Keratinocyte (primary cell): ENCODE results near the gene COPG2.

Source experiments
- EZH2 ChIP-seq: IDR thresholded peaks from one replicate; pipeline ENCODE4 v1.6.1; 2012; ENCODE audit warnings: inconsistent platforms, mild to moderate bottlenecking, low read length, moderate library complexity
- TF ChIP-seq, protein P1 (sequence below), 3 experiments: IDR thresholded peaks in 1 of 3; conservative IDR thresholded peaks in 1 of 3; optimal IDR thresholded peaks in 1 of 3; 2 replicates in 2 of 3; 3 replicates in 1 of 3; pipeline versions ENCODE3 to v1.5.1; 2011; ENCODE audit warnings: low read length in 3 of 3, mild to moderate bottlenecking in 3 of 3, moderate library complexity in 2 of 3, control low read depth in 1 of 3, inconsistent platforms in 1 of 3; ENCODE audit not compliant: insufficient read depth in 2 of 3; ENCODE audit errors: extremely low read depth in 1 of 3

- TF ChIP-seq, protein P1, sequence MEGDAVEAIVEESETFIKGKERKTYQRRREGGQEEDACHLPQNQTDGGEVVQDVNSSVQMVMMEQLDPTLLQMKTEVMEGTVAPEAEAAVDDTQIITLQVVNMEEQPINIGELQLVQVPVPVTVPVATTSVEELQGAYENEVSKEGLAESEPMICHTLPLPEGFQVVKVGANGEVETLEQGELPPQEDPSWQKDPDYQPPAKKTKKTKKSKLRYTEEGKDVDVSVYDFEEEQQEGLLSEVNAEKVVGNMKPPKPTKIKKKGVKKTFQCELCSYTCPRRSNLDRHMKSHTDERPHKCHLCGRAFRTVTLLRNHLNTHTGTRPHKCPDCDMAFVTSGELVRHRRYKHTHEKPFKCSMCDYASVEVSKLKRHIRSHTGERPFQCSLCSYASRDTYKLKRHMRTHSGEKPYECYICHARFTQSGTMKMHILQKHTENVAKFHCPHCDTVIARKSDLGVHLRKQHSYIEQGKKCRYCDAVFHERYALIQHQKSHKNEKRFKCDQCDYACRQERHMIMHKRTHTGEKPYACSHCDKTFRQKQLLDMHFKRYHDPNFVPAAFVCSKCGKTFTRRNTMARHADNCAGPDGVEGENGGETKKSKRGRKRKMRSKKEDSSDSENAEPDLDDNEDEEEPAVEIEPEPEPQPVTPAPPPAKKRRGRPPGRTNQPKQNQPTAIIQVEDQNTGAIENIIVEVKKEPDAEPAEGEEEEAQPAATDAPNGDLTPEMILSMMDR (optimal IDR thresholded peaks at IDR 0.05 in 1 of 3, IDR thresholded peaks at IDR 0.05 in 1 of 3, conservative IDR thresholded peaks at IDR 0.05 in 1 of 3; ENCODE audit: extremely low read depth in 1 of 3, insufficient read depth in 2 of 3, low read length in 3 of 3), result no peak
- no peak for TF ChIP-seq EZH2
Observed at GRCh38 chr7:130614449-130614848, 54.1 kb downstream of the COPG2 start.
